ENCODE measurements around the gene PALD1.

- TF ChIP-seq TARDBP (IDR thresholded peaks at IDR 0.05) (no peak), FOXA1 (IDR thresholded peaks at IDR 0.05) (no peak)
Observed at GRCh38 chr10:70579234-70580002, 100.9 kb downstream of the PALD1 start.

All from HEK293T (cell line).